Muscle of leg (tissue), 11 donors: ENCODE measurements around the gene DNAJB1. TPM values are rescaled to one million over a fixed set of nuclear protein-coding genes. Genes with fewer than 3 reads are reported as not detected.

Experiments
- DNase-seq: peaks from one replicate; pipeline ENCODE4 v3.0.0; 2013
- H3K27ac ChIP-seq: one replicate; pipeline ENCODE4 v1.5.1; 2013; ENCODE audit warnings: mild to moderate bottlenecking, low read length, control low read depth
- H3K27me3 ChIP-seq: one replicate; pipeline ENCODE4 v1.6.1; 2013; ENCODE audit warnings: low read length; ENCODE audit not compliant: control insufficient read depth, insufficient read depth
- H3K36me3 ChIP-seq: one replicate; pipeline ENCODE4 v1.6.1; 2013; ENCODE audit warnings: low read length; ENCODE audit not compliant: control insufficient read depth, insufficient read depth
- H3K4me1 ChIP-seq: one replicate; pipeline ENCODE4 v1.6.1; 2013; ENCODE audit warnings: low read length; ENCODE audit not compliant: control insufficient read depth, insufficient read depth
- H3K4me3 ChIP-seq: one replicate; pipeline ENCODE4 v1.5.1; 2013; ENCODE audit warnings: low read length, control low read depth
- H3K9me3 ChIP-seq: replicated peaks from 2 replicates; pipeline ENCODE4 v1.6.1; 2013; ENCODE audit warnings: low read depth, low read length; ENCODE audit not compliant: control insufficient read depth
- WGBS: methylation state at CpG from one replicate; pipeline ENCODE4 v1.1.5; 2013; ENCODE audit warnings: missing lambda C conversion rate; ENCODE audit not compliant: insufficient coverage; 5-methylcytosine and 5-hydroxymethylcytosine counted together
- polyA plus RNA-seq, 8 donors: library from polyadenylated mRNA; unstranded; fragments of 120-200 nt; gene quantifications; one replicate each; pipeline versions ENCODE4 v1.2.1 to v1.2.3, GENCODE V29; 2013; ENCODE audit warnings: inconsistent platforms in 1 of 8, low replicate concordance in 1 of 8; ENCODE audit not compliant: insufficient read length in 8 of 8, insufficient read depth in 1 of 8
- total RNA-seq: library from RNA; stranded (reverse); fragments of 120-200 nt; gene quantifications from one replicate; pipeline ENCODE4 v1.2.4, GENCODE V29; 2013

The DNAJB1 gene
- total and polyA plus RNA-seq, 9 donors = 51.1 to 87.7 (median 75.2) TPM

DNA sequence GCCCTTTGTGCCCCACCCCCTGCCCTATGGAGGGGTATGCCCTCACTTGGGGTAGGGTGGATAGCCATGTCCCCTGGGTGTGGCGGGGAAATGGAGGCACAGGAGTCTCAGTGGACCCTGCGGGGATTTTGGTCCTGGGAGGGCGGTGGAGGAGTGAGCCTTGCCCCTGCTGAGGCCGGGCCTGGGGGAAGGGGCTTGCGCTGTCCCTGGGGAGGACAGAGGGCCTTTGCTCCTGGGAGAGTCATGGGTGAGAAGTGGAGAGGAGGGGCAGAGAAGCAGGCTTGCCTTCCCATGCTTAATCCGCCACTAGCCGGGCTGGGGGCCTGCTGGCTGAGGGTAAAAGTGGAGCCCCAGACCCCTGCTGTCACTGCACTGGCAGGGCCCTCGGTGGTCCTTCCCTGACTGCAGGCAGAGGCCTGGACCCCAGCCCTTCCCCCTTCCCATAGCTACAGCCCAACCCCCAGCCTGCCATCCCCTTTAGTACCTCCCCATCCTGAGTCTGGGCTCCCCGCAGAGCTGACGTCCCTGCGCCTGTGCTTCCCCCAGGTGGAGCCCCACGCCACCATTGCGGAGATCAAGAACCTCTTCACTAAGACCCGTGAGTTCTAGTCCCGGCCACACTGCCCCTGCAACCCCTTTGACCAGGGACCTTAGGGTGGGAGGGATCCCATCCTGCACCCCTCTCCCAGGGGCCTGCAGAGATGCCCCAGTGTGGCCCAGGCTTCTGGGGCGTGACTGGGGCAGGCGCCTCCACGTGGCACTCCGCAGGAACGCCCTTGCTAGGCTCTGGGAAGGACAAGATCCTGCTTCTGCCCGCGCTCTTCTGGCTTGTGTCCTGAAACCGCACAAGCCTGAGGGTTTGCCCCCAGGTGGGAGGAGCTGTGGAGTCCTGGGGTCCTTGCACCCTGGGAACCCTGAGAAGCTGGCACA lies 44.7 kb upstream of the DNAJB1 start:
- Histone ChIP-seq H3K27ac (peak overlapping the region; percentile 96), H3K36me3 (peaks cover 34% of the 10 kb centered on the region), H3K4me3 (peak overlapping the region; percentile 41), H3K9me3 (no peaks in the 10 kb centered on the region), H3K4me1 (peaks cover 61% of the 10 kb centered on the region), H3K27me3 (no peaks in the 10 kb centered on the region)
- 78% methylated on average over 22 of the region's 23 CpGs for WGBS
- no peak for DNase-seq

DNA sequence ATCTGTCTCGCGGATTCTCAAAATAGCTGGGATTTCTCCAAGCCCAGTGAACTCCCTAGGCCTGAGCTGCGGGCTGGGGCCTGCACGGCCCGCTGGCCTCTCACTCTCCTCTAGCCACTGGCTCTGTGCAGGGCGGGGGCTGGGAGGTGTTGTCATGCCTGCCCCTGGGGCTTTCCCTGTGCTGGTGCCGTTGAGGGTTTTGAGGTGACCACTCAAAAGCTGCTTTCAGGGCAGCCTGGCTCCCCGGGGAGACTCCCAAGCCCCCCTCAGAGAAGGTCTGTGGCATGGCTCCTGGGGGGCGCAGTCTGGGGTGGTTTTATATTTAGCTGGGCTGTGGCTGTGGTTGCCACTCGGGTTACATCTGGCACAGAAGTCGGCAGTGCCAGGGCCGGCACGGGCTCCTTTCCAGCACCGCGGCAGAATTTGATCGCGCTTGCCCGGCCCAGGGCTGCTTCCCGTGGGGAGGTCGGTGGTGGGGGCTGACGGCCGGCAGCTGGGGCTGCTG lies 43.7 kb upstream of the DNAJB1 start:
- Histone ChIP-seq H3K36me3 (peaks cover 26% of the 10 kb centered on the region), H3K27me3 (no peaks in the 10 kb centered on the region), H3K4me3 (peak overlapping the region; percentile 41), H3K9me3 (no peaks in the 10 kb centered on the region), H3K4me1 (peaks cover 62% of the 10 kb centered on the region), H3K27ac (peak overlapping the region; percentile 96)
- peak; percentile 73 for DNase-seq
- WGBS = 54% methylated on average over 15 of the region's 22 CpGs

- H3K4me1 ChIP-seq = peaks cover 68% of the 10 kb centered on the region
- WGBS = 92% methylated on average over 5 of the region's 8 CpGs
- no peak for DNase-seq
- H3K36me3 ChIP-seq = peaks cover 23% of the 10 kb centered on the region
- H3K27me3 ChIP-seq = no peaks in the 10 kb centered on the region
- peak overlapping the region; percentile 96 for H3K27ac ChIP-seq
- H3K9me3 ChIP-seq = no peaks in the 10 kb centered on the region
- H3K4me3 ChIP-seq = no peak overlapping the region
Observed at GRCh38 chr19:14561249-14561648, 43.1 kb upstream of the DNAJB1 start.

DNA sequence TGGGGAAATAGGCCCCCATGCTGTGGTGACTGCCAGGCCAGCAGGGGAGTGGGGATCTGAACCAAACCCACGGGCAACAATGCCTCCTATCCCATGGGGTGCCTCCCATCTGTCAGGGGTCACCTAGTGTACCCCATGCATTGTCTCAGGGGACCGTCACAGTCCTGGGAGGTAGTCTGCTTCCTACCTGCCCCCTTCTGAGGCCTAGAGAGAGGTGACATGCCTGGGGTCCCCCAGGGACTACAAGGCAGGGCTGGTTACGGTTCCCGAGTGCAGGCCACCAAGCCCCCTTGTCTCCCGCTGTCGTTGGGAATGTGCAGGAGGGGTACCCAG lies 42.5 kb upstream of the DNAJB1 start:
- Histone ChIP-seq H3K27ac (peak overlapping the region; percentile 96), H3K36me3 (peaks cover 18% of the 10 kb centered on the region), H3K4me1 (peaks cover 68% of the 10 kb centered on the region), H3K9me3 (no peaks in the 10 kb centered on the region), H3K4me3 (no peak overlapping the region), H3K27me3 (no peaks in the 10 kb centered on the region)
- WGBS = 66% methylated on average over 4 of the region's 6 CpGs
- DNase-seq = no peak

DNA sequence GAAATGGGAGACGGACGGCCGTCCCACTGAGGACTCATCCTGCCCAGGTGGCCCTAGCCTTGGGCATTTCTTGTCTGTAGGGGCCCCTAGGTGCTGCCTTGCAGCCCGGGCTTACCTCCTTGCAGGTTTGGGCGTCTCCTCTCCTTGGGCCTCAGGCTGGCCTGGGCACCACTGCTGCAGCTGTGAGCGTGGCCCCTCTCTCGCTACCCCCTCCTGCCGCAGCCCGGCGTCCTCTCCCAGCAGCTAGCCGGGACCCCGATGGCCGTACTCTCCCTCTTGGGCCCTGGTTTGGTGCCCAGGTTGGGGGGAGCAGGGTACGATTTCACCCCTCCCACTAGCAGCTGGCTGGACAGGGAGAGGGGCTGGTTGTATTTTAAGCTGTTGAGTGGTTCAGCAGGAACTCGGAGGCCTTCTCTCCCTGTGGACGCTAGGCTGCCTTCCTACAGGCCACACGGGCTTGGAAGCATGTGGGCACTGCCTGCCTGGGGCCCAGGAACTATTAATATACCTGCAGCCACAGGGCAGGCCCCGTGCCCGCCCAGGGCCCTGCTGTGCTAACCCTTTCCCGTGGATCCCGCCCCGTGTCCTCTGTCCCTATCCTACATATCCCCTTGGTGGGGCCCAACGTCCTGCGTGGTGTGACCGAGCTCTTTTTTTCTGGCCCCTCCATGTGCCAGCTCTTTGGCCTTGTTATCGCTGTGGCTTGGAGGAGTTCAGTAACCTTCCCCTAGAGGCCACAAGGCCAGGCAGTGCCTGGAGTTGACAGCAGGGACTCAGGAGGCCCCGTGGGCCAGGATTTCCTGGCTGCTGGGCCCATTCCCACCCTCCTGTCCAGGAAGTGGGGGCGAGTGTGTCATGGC lies 41.9 kb upstream of the DNAJB1 start:
- Histone ChIP-seq H3K27ac (peak overlapping the region; percentile 96), H3K4me1 (peaks cover 68% of the 10 kb centered on the region), H3K36me3 (peaks cover 12% of the 10 kb centered on the region), H3K9me3 (no peaks in the 10 kb centered on the region), H3K4me3 (peak overlapping the region; percentile 46), H3K27me3 (no peaks in the 10 kb centered on the region)
- DNase-seq = peak; percentile 71
- 61% methylated on average over 9 of the region's 28 CpGs for WGBS

- DNase-seq = no peak
- H3K36me3 ChIP-seq = peaks cover 7% of the 10 kb centered on the region
- H3K27me3 ChIP-seq = no peaks in the 10 kb centered on the region
- peak overlapping the region; percentile 46 for H3K4me3 ChIP-seq
- 75% methylated on average over 19 of the region's 23 CpGs for WGBS
- H3K27ac ChIP-seq = peak overlapping the region; percentile 96
- no peaks in the 10 kb centered on the region for H3K9me3 ChIP-seq
- peaks cover 71% of the 10 kb centered on the region for H3K4me1 ChIP-seq
Observed at GRCh38 chr19:14558370-14559066, 40.3 kb upstream of the DNAJB1 start.

GRCh38 chr19:14556662-14557188 lies 38.5 kb upstream of the DNAJB1 start:
- 7% methylated on average over 17 of the region's 18 CpGs for WGBS
- DNase-seq = peak; percentile 79
- Histone ChIP-seq H3K27me3 (no peaks in the 10 kb centered on the region), H3K27ac (peak overlapping the region; percentile 67), H3K4me1 (peaks cover 66% of the 10 kb centered on the region), H3K9me3 (no peaks in the 10 kb centered on the region), H3K4me3 (no peak overlapping the region), H3K36me3 (peaks cover 10% of the 10 kb centered on the region)

GRCh38 chr19:14555918-14556661 lies 37.9 kb upstream of the DNAJB1 start:
- no peak overlapping the region for H3K27ac ChIP-seq
- no peak for DNase-seq
- WGBS = 90% methylated on average over 11 of the region's 12 CpGs
- no peak overlapping the region for H3K4me3 ChIP-seq
- peaks cover 10% of the 10 kb centered on the region for H3K36me3 ChIP-seq
- no peaks in the 10 kb centered on the region for H3K27me3 ChIP-seq
- H3K9me3 ChIP-seq = no peaks in the 10 kb centered on the region
- peaks cover 66% of the 10 kb centered on the region for H3K4me1 ChIP-seq

- Histone ChIP-seq H3K4me1 (peaks cover 59% of the 10 kb centered on the region), H3K4me3 (no peak overlapping the region), H3K27me3 (no peaks in the 10 kb centered on the region), H3K36me3 (peaks cover 20% of the 10 kb centered on the region), H3K27ac (peak overlapping the region; percentile 47), H3K9me3 (no peaks in the 10 kb centered on the region)
- no peak for DNase-seq
- WGBS = 33% methylated on average over 4 of the region's 6 CpGs
Observed at GRCh38 chr19:14554382-14554812, 36.2 kb upstream of the DNAJB1 start.
